A549 treated with ZK216348 at 1 μM for 4 hours (cell line): ENCODE results near the gene AQP6. TPM values are rescaled to one million over a fixed set of nuclear protein-coding genes. Genes with fewer than 3 reads are reported as not detected.

Experiments used
- total RNA-seq: library from RNA; stranded (reverse); fragments of 200-300 nt; extraction: Qiagen RNA extraction; gene quantifications from 5 replicates; pipeline ENCODE4 v1.2.3, GENCODE V29; 2022; ENCODE audit warnings: low read depth

AQP6 gene, protein sequence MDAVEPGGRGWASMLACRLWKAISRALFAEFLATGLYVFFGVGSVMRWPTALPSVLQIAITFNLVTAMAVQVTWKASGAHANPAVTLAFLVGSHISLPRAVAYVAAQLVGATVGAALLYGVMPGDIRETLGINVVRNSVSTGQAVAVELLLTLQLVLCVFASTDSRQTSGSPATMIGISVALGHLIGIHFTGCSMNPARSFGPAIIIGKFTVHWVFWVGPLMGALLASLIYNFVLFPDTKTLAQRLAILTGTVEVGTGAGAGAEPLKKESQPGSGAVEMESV
- not detected in 5 replicates for total RNA-seq

DNA sequence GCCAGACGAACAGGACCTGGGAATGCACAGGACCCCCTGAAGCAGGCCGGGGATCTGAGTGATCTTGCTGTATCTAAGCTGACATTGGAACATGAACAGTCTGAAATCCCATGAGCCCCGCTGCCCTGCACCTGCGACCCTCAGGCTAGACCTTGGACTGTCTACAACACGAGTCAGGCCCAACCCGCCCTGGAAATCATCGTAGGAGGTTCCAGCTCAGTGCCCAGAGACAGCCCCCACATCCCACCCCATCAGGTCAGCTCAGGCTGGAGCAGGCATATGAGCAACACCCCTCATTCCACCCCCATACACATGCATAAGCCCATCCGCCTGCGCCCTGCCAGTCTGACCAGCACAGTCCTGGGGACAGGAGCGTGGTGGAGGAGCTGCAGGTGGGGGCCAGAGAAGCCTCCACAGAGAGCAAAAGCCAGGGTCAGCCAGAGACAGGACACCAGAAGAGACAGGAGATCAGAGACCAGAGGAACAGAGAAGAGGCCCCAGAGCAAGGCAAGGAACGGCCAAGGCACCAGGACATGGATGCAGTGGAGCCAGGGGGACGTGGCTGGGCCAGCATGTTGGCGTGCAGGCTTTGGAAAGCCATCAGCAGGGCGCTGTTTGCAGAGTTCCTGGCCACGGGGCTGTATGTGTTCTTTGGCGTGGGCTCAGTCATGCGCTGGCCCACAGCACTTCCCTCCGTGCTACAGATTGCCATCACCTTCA lies at the start of gene AQP6:
AQP6 (plus strand) TSS at position 307 of the 720 bp plus-strand sequence; CDS start at position 534, 227 bp downstream.

DNA sequence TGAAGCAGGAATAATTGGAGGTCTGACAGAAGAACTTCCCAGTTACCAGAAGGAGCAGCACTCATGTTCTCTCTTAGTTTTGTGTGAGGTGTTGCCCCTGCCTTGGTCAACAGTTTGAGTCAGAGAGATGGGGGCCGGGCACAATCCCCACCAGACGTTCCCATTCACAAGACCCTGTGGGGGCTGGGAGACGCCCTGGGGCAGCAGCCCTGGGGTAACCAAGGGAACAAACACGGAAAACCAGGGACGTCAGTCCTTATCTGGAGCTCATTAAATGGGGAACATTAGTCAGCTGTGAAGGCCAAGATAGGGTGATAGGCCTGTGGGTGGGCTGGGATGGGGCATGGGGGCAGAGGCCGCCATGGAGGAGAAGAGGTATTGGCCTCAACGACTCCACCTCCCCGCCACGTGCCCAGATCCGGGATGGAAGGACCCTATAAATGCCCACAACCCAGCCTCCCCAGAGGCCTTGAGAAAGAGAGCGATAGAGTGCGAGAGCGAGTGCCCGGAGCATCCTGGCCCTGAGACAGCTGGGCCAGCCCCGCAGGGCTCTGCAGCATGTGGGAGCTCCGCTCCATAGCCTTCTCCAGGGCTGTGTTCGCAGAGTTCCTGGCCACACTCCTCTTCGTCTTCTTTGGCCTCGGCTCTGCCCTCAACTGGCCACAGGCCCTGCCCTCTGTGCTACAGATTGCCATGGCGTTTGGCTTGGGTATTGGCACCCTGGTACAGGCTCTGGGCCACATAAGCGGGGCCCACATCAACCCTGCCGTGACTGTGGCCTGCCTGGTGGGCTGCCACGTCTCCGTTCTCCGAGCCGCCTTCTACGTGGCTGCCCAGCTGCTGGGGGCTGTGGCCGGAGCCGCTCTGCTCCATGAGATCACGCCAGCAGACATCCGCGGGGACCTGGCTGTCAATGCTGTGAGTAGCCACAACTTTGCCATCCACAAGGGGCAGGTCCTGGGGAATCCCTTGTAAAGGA lies 22.2 kb upstream of the AQP6 start, which contains the start of gene AQP2:
AQP2 (plus strand) TSS at position 465 of the 979 bp plus-strand sequence; CDS start at position 559, 94 bp downstream.

DNA sequence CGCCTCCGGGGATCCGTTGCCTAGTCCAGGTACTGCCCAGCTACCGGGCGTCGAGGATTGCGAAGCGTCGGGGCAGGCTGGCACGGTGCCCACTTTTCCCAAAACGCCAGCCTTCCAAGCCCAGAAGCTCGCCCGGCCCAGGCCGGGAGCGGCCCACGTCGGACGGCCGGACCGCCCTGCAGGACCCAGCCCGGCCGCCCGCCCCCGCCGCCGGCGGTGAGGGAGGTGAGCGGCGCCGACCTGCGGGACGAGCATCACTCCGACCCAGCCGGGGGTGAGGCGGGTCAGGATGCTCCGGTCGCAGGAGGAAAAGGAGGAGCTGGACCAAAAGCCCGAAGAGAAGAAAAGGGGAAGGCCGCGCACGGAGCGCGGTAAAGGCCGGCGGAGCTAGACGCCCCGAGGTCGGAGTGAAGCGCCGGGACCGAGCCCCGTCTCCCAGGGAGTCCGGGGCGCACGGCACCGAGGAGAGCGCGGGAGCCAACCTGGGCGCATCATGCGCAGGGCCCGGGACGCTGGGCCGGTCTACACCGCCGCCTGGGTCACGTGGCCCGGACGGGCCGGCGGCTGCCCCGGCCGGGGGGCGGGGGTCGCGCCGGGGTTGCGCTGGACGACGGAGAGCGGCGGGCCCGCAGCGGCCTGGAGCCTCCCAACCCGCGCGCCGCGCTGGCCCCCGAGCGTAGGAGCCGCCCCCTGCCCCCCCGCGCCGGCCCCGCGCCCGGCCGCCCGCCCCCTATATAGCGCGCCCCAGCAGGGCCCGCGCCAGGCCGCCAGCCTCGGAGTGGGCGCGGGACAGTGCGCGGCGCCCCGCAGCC lies 11.4 kb upstream of the AQP6 start, which contains the start of gene AQP5:
AQP5 (plus strand) TSS at position 762 of the 812 bp plus-strand sequence. CDS start 146 bp downstream, outside the sequence.

DNA sequence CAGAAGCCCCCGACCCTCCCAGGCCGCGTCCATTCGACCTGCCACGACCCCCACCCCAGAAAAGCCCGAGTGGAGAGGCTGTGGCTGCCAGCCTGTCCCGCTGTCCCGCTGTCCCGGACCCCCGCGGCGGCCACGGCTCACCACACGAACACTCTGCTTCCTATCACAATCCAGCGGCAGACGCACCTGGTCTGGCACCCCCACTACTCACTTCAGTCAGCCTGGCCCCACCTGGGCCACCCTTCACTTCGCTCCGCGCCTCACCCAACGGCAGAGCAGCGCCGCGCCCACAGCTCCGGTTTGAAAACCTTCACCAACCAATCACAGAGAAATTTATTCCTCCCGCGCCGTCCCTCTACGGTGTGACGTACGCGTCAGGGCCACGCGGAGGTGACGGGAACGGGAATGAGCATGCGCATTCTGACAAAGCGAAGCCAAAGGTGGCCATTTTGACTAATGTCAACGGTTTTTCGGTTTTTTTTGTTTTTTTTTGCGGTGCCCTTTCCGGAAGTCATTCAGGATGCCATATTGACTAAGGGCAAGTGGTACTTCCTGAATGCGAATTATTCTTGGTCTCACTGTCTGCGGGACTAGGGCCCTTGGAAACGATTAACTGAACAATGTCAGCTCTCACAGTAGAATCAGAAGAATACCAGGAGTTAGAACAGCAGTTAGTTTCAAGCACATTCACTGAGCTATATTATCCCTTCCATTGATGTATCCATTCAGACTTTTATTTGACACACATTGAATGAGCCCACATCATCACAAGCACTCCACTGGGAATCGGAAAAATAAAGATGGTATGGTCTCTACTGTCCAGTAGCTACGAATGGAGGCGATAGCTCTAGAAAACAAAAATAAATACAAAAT lies 52.7 kb downstream of the AQP6 start, which contains the start of gene RACGAP1:
RACGAP1 (minus strand) TSS at position 308 of the 873 bp plus-strand sequence. CDS start 8,779 bp downstream, outside the sequence.

Other genes starting within 250 kb of the AQP6 start
- 393 to 517 TPM (median 478 TPM) in 5 replicates for gene TMBIM6, start 231.4 kb upstream of the AQP6 start, total RNA-seq
- gene NCKAP5L, start 144.5 kb upstream of the AQP6 start, total RNA-seq, result 5.3 to 10.3 TPM (median 8.3 TPM) in 5 replicates
- gene BCDIN3D, start 129.8 kb upstream of the AQP6 start, total RNA-seq, result 4.4 to 4.7 TPM (median 4.5 TPM) in 5 replicates
- 0.09 TPM in 1 of 5 replicates, not detected in the others for gene FAIM2, start 69.0 kb upstream of the AQP6 start, total RNA-seq
- not detected in 5 replicates for gene AQP2, start 22.2 kb upstream of the AQP6 start, total RNA-seq
- gene AQP5, start 11.1 kb upstream of the AQP6 start, total RNA-seq, result 0.09 TPM in 1 of 5 replicates, not detected in the others
- gene RACGAP1, start 52.5 kb downstream of the AQP6 start, total RNA-seq, result 77.8 to 84.8 TPM (median 81.2 TPM) in 5 replicates
- gene ASIC1, start 84.6 kb downstream of the AQP6 start, total RNA-seq, result 3.8 to 7.6 TPM (median 6.0 TPM) in 5 replicates
- gene SMARCD1, start 112.4 kb downstream of the AQP6 start, total RNA-seq, result 60.7 to 67.8 TPM (median 63.5 TPM) in 5 replicates
- gene GPD1, start 131.1 kb downstream of the AQP6 start, total RNA-seq, result 0.07 to 0.52 TPM (median 0.12 TPM) in 4 of 5 replicates, not detected in the other
- gene COX14, start 139.3 kb downstream of the AQP6 start, total RNA-seq, result 59.8 to 79.3 TPM (median 71.2 TPM) in 5 replicates
- 24.3 to 33.2 TPM (median 25.7 TPM) in 5 replicates for gene CERS5, start 194.4 kb downstream of the AQP6 start, total RNA-seq